Measurements from ENCODE around the gene RBM46. TPM values are rescaled to one million over a fixed set of nuclear protein-coding genes. Genes with fewer than 3 reads are reported as not detected.

Gene RBM46
- total RNA-seq, 1 donor from 2014 or later: not detected

- H3K27me3 ChIP-seq: no peaks in the 10 kb centered on the region
- no peak overlapping the region for H3K27ac ChIP-seq
- H3K4me1 ChIP-seq: peaks cover 2 to 3% of the 10 kb centered on the region in 2 donors
- intact Hi-C loops (cut with DNase I): no loop called here
- no peaks in the 10 kb centered on the region for H3K36me3 ChIP-seq
- TF ChIP-seq CTCF (IDR thresholded peaks at IDR 0.05): no peak
- H3K9me3 ChIP-seq: no peaks in the 10 kb centered on the region
- no peak for DNase-seq (ENCODE audit: low spot score in 2 of 2)
- no peak overlapping the region for H3K4me3 ChIP-seq
Observed at GRCh38 chr4:154739111-154739510, 42.0 kb upstream of the RBM46 start.

- no peak for TF ChIP-seq CTCF (IDR thresholded peaks at IDR 0.05)
- H3K36me3 ChIP-seq: no peaks in the 10 kb centered on the region
- H3K9me3 ChIP-seq: no peaks in the 10 kb centered on the region
- DNase-seq (ENCODE audit: low spot score in 2 of 2): no peak
- intact Hi-C loops (cut with DNase I): no loop called here
- no peak overlapping the region for H3K27ac ChIP-seq
- peaks cover 3 to 4% of the 10 kb centered on the region in 2 donors for H3K4me1 ChIP-seq
- no peaks in the 10 kb centered on the region for H3K27me3 ChIP-seq
- H3K4me3 ChIP-seq: no peak overlapping the region
Observed at GRCh38 chr4:154740462-154740861, 40.6 kb upstream of the RBM46 start.

GRCh38 chr4:154741131-154741665, 39.9 kb upstream of the RBM46 start:
- DNase-seq (ENCODE audit: low spot score in 2 of 2): no peak
- no peak overlapping the region for H3K27ac ChIP-seq
- H3K4me1 ChIP-seq: peaks cover 3 to 4% of the 10 kb centered on the region in 2 donors
- TF ChIP-seq CTCF (IDR thresholded peaks at IDR 0.05): no peak
- intact Hi-C loops (cut with DNase I): no loop called here
- no peaks in the 10 kb centered on the region for H3K27me3 ChIP-seq
- H3K4me3 ChIP-seq: peak overlapping the region in 1 of 2 donors; percentile 65
- no peaks in the 10 kb centered on the region for H3K36me3 ChIP-seq
- H3K9me3 ChIP-seq: no peaks in the 10 kb centered on the region

- no peak overlapping the region for H3K27ac ChIP-seq
- H3K36me3 ChIP-seq: no peaks in the 10 kb centered on the region
- peaks cover 3 to 4% of the 10 kb centered on the region in 2 donors for H3K4me1 ChIP-seq
- H3K9me3 ChIP-seq: no peaks in the 10 kb centered on the region
- H3K4me3 ChIP-seq: peak overlapping the region; percentile 51 to 65
- intact Hi-C loops (cut with DNase I): loop anchor here (2.0 kb wide), 1 partner anchor 191 kb away; the partner anchor contains the start of gene PLRG1
- no peaks in the 10 kb centered on the region for H3K27me3 ChIP-seq
- TF ChIP-seq CTCF (IDR thresholded peaks at IDR 0.05): no peak
- no peak for DNase-seq (ENCODE audit: low spot score in 2 of 2)
Observed at GRCh38 chr4:154741922-154742850, 38.9 kb upstream of the RBM46 start.

- Histone ChIP-seq H3K4me1 (peaks cover 3 to 4% of the 10 kb centered on the region in 2 donors), H3K36me3 (no peaks in the 10 kb centered on the region), H3K9me3 (no peaks in the 10 kb centered on the region), H3K27ac (no peak within 1 kb of the TSS), H3K4me3 (peak within 1 kb of the TSS; percentile 51 to 65), H3K27me3 (no peaks in the 10 kb centered on the region)
- DNase-seq (ENCODE audit: low spot score in 2 of 2): peak in 1 of 2 donors; percentile 71
- intact Hi-C loops (cut with DNase I): loop anchor here (2.0 kb wide), 1 partner anchor 193 kb away; the partner anchor contains the start of gene PLRG1
- TF ChIP-seq CTCF (IDR thresholded peaks at IDR 0.05): no peak
Observed at GRCh38 chr4:154743683-154744340, 37.3 kb upstream of the RBM46 start, which contains the start of gene LRAT. Gene LRAT, plus strand, starts transcription at chr4:154744000. Its CDS starts 327 bp downstream, at chr4:154744327.

Measured in ascending aorta (tissue), 2 donors.